Tibial nerve (tissue), 3 donors: ENCODE results near the gene ZNF518A.

ENCODE experiments used
- CTCF ChIP-seq, 5 experiments: fragments of 200-600 bp in 3 of 5; fragments of 450-650 bp in 2 of 5; sonication (generic) in 3 of 5; IDR thresholded peaks; one replicate each; pipeline ENCODE4 v1.5.1; 2016 to 2019; ENCODE audit warnings: antibody characterized with exemption in 5 of 5, mild to moderate bottlenecking in 3 of 5, moderate library complexity in 2 of 5
- POLR2A ChIP-seq, 2 donors: fragments of 450-650 bp; IDR thresholded peaks; one replicate each; pipeline ENCODE4 v1.6.1; 2017; ENCODE audit warnings: antibody characterized with exemption in 2 of 2, mild to moderate bottlenecking in 2 of 2, moderate library complexity in 2 of 2

- no peak for TF ChIP-seq CTCF (IDR thresholded peaks at IDR 0.05)
- TF ChIP-seq POLR2A (IDR thresholded peaks at IDR 0.05) = no peak
These were observed 22.3 kb downstream of the ZNF518A start for GRCh38 chr10:96152437-96152836.
